Parathyroid adenoma (tissue), 2 donors: ENCODE results near the gene HPCAL4.

Experiments used
- H2AFZ ChIP-seq: fragments of 300-600 bp; sonication (generic); one replicate; pipeline ENCODE4 v1.7.0; 2017; ENCODE audit warnings: antibody characterized with exemption, mild to moderate bottlenecking
- H3K27ac ChIP-seq: fragments of 300-600 bp; sonication (generic); one replicate; pipeline ENCODE4 v1.7.0; 2017
- H3K27me3 ChIP-seq: fragments of 300-600 bp; sonication (generic); one replicate; pipeline ENCODE4 v1.7.0; 2017; ENCODE audit warnings: low read length; ENCODE audit not compliant: control insufficient read depth, insufficient read depth
- H3K36me3 ChIP-seq: fragments of 300-600 bp; sonication (generic); one replicate; pipeline ENCODE4 v1.7.0; 2017; ENCODE audit warnings: low read length; ENCODE audit not compliant: control insufficient read depth, insufficient read depth
- H3K4me1 ChIP-seq: fragments of 300-600 bp; sonication (generic); one replicate; pipeline ENCODE4 v1.7.0; 2017; ENCODE audit warnings: control low read depth
- H3K4me2 ChIP-seq: fragments of 300-600 bp; sonication (generic); one replicate; pipeline ENCODE4 v1.7.0; 2017; ENCODE audit warnings: low read length
- H3K4me3 ChIP-seq: fragments of 300-600 bp; sonication (generic); one replicate; pipeline ENCODE4 v1.7.0; 2017; ENCODE audit warnings: low read depth, low read length
- H3K79me2 ChIP-seq: fragments of 300-600 bp; sonication (generic); one replicate; pipeline ENCODE4 v1.7.0; 2017; ENCODE audit warnings: control low read depth
- H3K9ac ChIP-seq: fragments of 300-600 bp; sonication (generic); one replicate; pipeline ENCODE4 v1.7.0; 2017; ENCODE audit warnings: mild to moderate bottlenecking
- H3K9me3 ChIP-seq: fragments of 300-600 bp; sonication (generic); one replicate; pipeline ENCODE4 v1.7.0; 2017; ENCODE audit warnings: low read length; ENCODE audit not compliant: control insufficient read depth
- CTCF ChIP-seq: fragments of 300-600 bp; sonication (generic); IDR thresholded peaks from one replicate; pipeline ENCODE4 v1.7.0; 2017; ENCODE audit warnings: antibody characterized with exemption, mild to moderate bottlenecking
- donor health status: primary hyperparathyroidism.

Gene HPCAL4

GRCh38 chr1:39668894-39669293, 22.3 kb downstream of the HPCAL4 start:
- Histone ChIP-seq H3K36me3 (no peaks in the 10 kb centered on the region), H3K27me3 (no peaks in the 10 kb centered on the region), H3K79me2 (no peaks in the 10 kb centered on the region), H3K4me3 (no peak overlapping the region), H3K9me3 (no peaks in the 10 kb centered on the region), H2AFZ (no peak overlapping the region), H3K4me1 (no peaks in the 10 kb centered on the region), H3K4me2 (no peak overlapping the region), H3K9ac (no peak overlapping the region), H3K27ac (no peak overlapping the region)
- TF ChIP-seq CTCF = no peak

GRCh38 chr1:39668111-39668510, 23.1 kb downstream of the HPCAL4 start:
- no peak overlapping the region for H3K4me3 ChIP-seq
- no peak overlapping the region for H3K27ac ChIP-seq
- H3K9me3 ChIP-seq = no peaks in the 10 kb centered on the region
- no peak overlapping the region for H2AFZ ChIP-seq
- no peaks in the 10 kb centered on the region for H3K4me1 ChIP-seq
- no peak overlapping the region for H3K9ac ChIP-seq
- H3K27me3 ChIP-seq = no peaks in the 10 kb centered on the region
- H3K4me2 ChIP-seq = no peak overlapping the region
- no peaks in the 10 kb centered on the region for H3K79me2 ChIP-seq
- no peaks in the 10 kb centered on the region for H3K36me3 ChIP-seq
- TF ChIP-seq CTCF = no peak

GRCh38 chr1:39666772-39667171, 24.5 kb downstream of the HPCAL4 start:
- no peak overlapping the region for H3K4me3 ChIP-seq
- no peak overlapping the region for H2AFZ ChIP-seq
- H3K9me3 ChIP-seq = no peaks in the 10 kb centered on the region
- no peaks in the 10 kb centered on the region for H3K27me3 ChIP-seq
- H3K4me2 ChIP-seq = no peak overlapping the region
- no peak for TF ChIP-seq CTCF
- no peak overlapping the region for H3K9ac ChIP-seq
- no peaks in the 10 kb centered on the region for H3K79me2 ChIP-seq
- H3K36me3 ChIP-seq = no peaks in the 10 kb centered on the region
- H3K4me1 ChIP-seq = no peaks in the 10 kb centered on the region
- no peak overlapping the region for H3K27ac ChIP-seq

- Histone ChIP-seq H3K36me3 (no peaks in the 10 kb centered on the region), H3K27ac (no peak overlapping the region), H3K27me3 (no peaks in the 10 kb centered on the region), H3K4me1 (no peaks in the 10 kb centered on the region), H3K9ac (no peak overlapping the region), H2AFZ (no peak overlapping the region), H3K4me3 (no peak overlapping the region), H3K79me2 (no peaks in the 10 kb centered on the region), H3K4me2 (no peak overlapping the region), H3K9me3 (no peaks in the 10 kb centered on the region)
- no peak for TF ChIP-seq CTCF
Measured at GRCh38 chr1:39663559-39663958, 27.7 kb downstream of the HPCAL4 start.

GRCh38 chr1:39662861-39663260, 28.4 kb downstream of the HPCAL4 start:
- Histone ChIP-seq H3K4me3 (no peak overlapping the region), H3K4me1 (no peaks in the 10 kb centered on the region), H2AFZ (no peak overlapping the region), H3K27ac (no peak overlapping the region), H3K4me2 (no peak overlapping the region), H3K79me2 (no peaks in the 10 kb centered on the region), H3K9me3 (no peaks in the 10 kb centered on the region), H3K9ac (no peak overlapping the region), H3K27me3 (no peaks in the 10 kb centered on the region), H3K36me3 (no peaks in the 10 kb centered on the region)
- no peak for TF ChIP-seq CTCF
